GM23338 (cell line): ENCODE data around the gene HDAC9. TPM values are rescaled to one million over a fixed set of nuclear protein-coding genes. Genes with fewer than 3 reads are reported as not detected.
A peak's percentile ranks its signal among the peaks of the same experiment; 100 is the strongest.

Experiments used
- ATAC-seq: fragments of 200-7000 bp; cut with Tn5 transposase; 3 replicates; pipeline ENCODE4 v1.9.1; 2020
- DNase-seq: peaks from one replicate; pipeline ENCODE4 v3.0.0-alpha.2; 2015; ENCODE audit warnings: low spot score
- H2AFZ ChIP-seq: fragments of 200-600 bp; sonication (generic); 2 replicates; pipeline ENCODE4 v1.8.0; 2016; ENCODE audit warnings: antibody characterized with exemption, mild to moderate bottlenecking, moderate library complexity
- H3F3A ChIP-seq: fragments of 200-600 bp; sonication (generic); replicated peaks from 2 replicates; pipeline ENCODE4 v1.8.0; 2017; ENCODE audit warnings: antibody characterized with exemption, mixed run types, low read depth
- H3K27ac ChIP-seq: fragments of 200-600 bp; sonication (generic); 2 replicates; pipeline ENCODE4 v1.6.1; 2016; ENCODE audit warnings: low read depth
- H3K27me3 ChIP-seq: fragments of 200-600 bp; sonication (generic); 2 replicates; pipeline ENCODE4 v1.8.0; 2016; ENCODE audit warnings: mild to moderate bottlenecking, mixed run types, moderate library complexity; ENCODE audit not compliant: insufficient read depth
- H3K36me3 ChIP-seq: fragments of 200-600 bp; sonication (generic); 2 replicates; pipeline ENCODE4 v1.8.0; 2016; ENCODE audit warnings: mild to moderate bottlenecking; ENCODE audit not compliant: insufficient read depth
- H3K4me1 ChIP-seq: fragments of 200-600 bp; sonication (generic); 2 replicates; pipeline ENCODE4 v1.8.0; 2016; ENCODE audit warnings: mild to moderate bottlenecking, moderate library complexity; ENCODE audit not compliant: insufficient read depth
- H3K4me2 ChIP-seq: fragments of 200-600 bp; sonication (generic); 2 replicates; pipeline ENCODE4 v1.7.1; 2017; ENCODE audit warnings: mixed run types
- H3K4me3 ChIP-seq: fragments of 200-600 bp; sonication (generic); 2 replicates; pipeline ENCODE4 v1.6.1; 2016; ENCODE audit warnings: mixed run types
- H3K79me2 ChIP-seq: fragments of 200-600 bp; sonication (generic); replicated peaks from 2 replicates; pipeline ENCODE4 v1.8.0; 2017; ENCODE audit warnings: mild to moderate bottlenecking; ENCODE audit not compliant: insufficient read depth
- H3K9me2 ChIP-seq: fragments of 200-600 bp; sonication (generic); 2 replicates; pipeline ENCODE4 v1.8.0; 2017; ENCODE audit not compliant: insufficient read depth
- H4K20me1 ChIP-seq: fragments of 200-600 bp; sonication (generic); replicated peaks from 2 replicates; pipeline ENCODE4 v1.8.0; 2017; ENCODE audit warnings: mild to moderate bottlenecking; ENCODE audit not compliant: insufficient read depth
- H3K27ac Mint-ChIP-seq: 2 replicates; pipeline ENCODE4 v1.8.0; 2020; ENCODE audit warnings: inconsistent platforms, mild to moderate bottlenecking, moderate library complexity, mixed read lengths
- H3K27me3 Mint-ChIP-seq: 3 replicates; pipeline ENCODE4 v1.8.0; 2022; ENCODE audit warnings: low read depth, mild to moderate bottlenecking, moderate library complexity, mixed read lengths, inconsistent platforms; ENCODE audit not compliant: insufficient read depth, poor library complexity
- H3K36me3 Mint-ChIP-seq: 3 replicates; pipeline ENCODE4 v1.8.0; 2021; ENCODE audit warnings: low read depth, mild to moderate bottlenecking, inconsistent platforms, moderate library complexity, mixed read lengths
- H3K4me1 Mint-ChIP-seq: 3 replicates; pipeline ENCODE4 v1.8.0; 2020; ENCODE audit warnings: mild to moderate bottlenecking, inconsistent platforms, mixed read lengths
- H3K4me3 Mint-ChIP-seq: 3 replicates; pipeline ENCODE4 v1.8.0; 2021; ENCODE audit warnings: moderate library complexity, mild to moderate bottlenecking, inconsistent platforms, mixed read lengths
- H3K9me3 Mint-ChIP-seq: 3 replicates; pipeline ENCODE4 v1.8.0; 2020; ENCODE audit warnings: moderate library complexity, mild to moderate bottlenecking, inconsistent platforms, mixed read lengths
- CREB1 ChIP-seq: fragments of 250-450 bp; sonication (Bioruptor Pico); IDR thresholded peaks from 2 replicates; pipeline ENCODE4 v1.5.0; 2020; ENCODE audit warnings: low read depth, mild to moderate bottlenecking, moderate library complexity
- EZH2 ChIP-seq: fragments of 200-600 bp; sonication (generic); IDR thresholded peaks from one replicate; pipeline ENCODE4 v1.8.0; 2017; ENCODE audit warnings: antibody characterized with exemption, mild to moderate bottlenecking, low read depth; ENCODE audit not compliant: unreplicated experiment
- EZH2phosphoT487 ChIP-seq: fragments of 200-600 bp; sonication (generic); IDR thresholded peaks from one replicate; pipeline ENCODE4 v1.8.1; 2018; ENCODE audit warnings: antibody characterized with exemption; ENCODE audit not compliant: unreplicated experiment
- JUNB ChIP-seq: IDR thresholded peaks from one replicate; pipeline ENCODE4 v1.6.1; 2016; ENCODE audit warnings: antibody characterized with exemption; ENCODE audit not compliant: unreplicated experiment
- NANOG ChIP-seq: IDR thresholded peaks from 2 replicates; pipeline ENCODE4 v1.6.1; 2016; ENCODE audit warnings: antibody characterized with exemption, borderline replicate concordance
- POLR2AphosphoS5 ChIP-seq: IDR thresholded peaks from 2 replicates; pipeline ENCODE4 v1.6.1; 2016; ENCODE audit warnings: antibody characterized with exemption, low read depth
- STAT1 ChIP-seq: IDR thresholded peaks from one replicate; pipeline ENCODE4 v1.6.1; 2016; ENCODE audit warnings: antibody characterized with exemption; ENCODE audit not compliant: unreplicated experiment
- ZNF114 ChIP-seq: fragments of 250-450 bp; sonication (Bioruptor Pico); IDR thresholded peaks from 2 replicates; pipeline ENCODE4 v1.5.0; 2020; ENCODE audit warnings: mild to moderate bottlenecking, moderate library complexity
- ZNF331 ChIP-seq: fragments of 250-450 bp; sonication (Bioruptor Pico); IDR thresholded peaks from 2 replicates; pipeline ENCODE4 v1.5.0; 2020; ENCODE audit warnings: low read depth, mild to moderate bottlenecking, moderate library complexity
- polyA plus RNA-seq: library from polyadenylated mRNA; unstranded; fragments of >200 nt; fragmentation: Nextera tagmentation; extraction: Ambion mirVana; gene quantifications from 2 replicates; pipeline ENCODE4 v1.2.1, GENCODE V29; 2016
- total RNA-seq: library from RNA; depleted of rRNA; stranded (reverse); fragments of >200 nt; shearing (Covaris generic); gene quantifications from 2 replicates; pipeline ENCODE4 v1.2.3, GENCODE V29; 2014
- TF ChIP-seq, protein P1 (sequence below): IDR thresholded peaks from 2 replicates; pipeline ENCODE4 v1.6.1; 2016; ENCODE audit warnings: antibody characterized with exemption
- TF ChIP-seq, protein P2 (sequence below): fragments of 250-450 bp; sonication (Bioruptor Pico); IDR thresholded peaks from 2 replicates; pipeline ENCODE4 v1.5.0; 2020; ENCODE audit warnings: mild to moderate bottlenecking, moderate library complexity
- TF ChIP-seq, protein P3 (sequence below), 2 experiments: fragments of 200-600 bp in 1 of 2; sonication (generic) in 1 of 2; conservative IDR thresholded peaks; 2 replicates each; pipeline versions ENCODE4 v1.5.1 to v1.6.1; 2016 to 2017; ENCODE audit warnings: antibody characterized with exemption in 2 of 2, low read depth in 2 of 2, mild to moderate bottlenecking in 2 of 2, moderate library complexity in 1 of 2
- TF ChIP-seq, protein P4 (sequence below): IDR thresholded peaks from one replicate; pipeline ENCODE4 v1.6.1; 2018; ENCODE audit warnings: antibody characterized with exemption; ENCODE audit not compliant: unreplicated experiment

Gene HDAC9
- total and polyA plus RNA-seq, 2 experiments from 2014 or later = 8.3 to 18.5 TPM

DNA sequence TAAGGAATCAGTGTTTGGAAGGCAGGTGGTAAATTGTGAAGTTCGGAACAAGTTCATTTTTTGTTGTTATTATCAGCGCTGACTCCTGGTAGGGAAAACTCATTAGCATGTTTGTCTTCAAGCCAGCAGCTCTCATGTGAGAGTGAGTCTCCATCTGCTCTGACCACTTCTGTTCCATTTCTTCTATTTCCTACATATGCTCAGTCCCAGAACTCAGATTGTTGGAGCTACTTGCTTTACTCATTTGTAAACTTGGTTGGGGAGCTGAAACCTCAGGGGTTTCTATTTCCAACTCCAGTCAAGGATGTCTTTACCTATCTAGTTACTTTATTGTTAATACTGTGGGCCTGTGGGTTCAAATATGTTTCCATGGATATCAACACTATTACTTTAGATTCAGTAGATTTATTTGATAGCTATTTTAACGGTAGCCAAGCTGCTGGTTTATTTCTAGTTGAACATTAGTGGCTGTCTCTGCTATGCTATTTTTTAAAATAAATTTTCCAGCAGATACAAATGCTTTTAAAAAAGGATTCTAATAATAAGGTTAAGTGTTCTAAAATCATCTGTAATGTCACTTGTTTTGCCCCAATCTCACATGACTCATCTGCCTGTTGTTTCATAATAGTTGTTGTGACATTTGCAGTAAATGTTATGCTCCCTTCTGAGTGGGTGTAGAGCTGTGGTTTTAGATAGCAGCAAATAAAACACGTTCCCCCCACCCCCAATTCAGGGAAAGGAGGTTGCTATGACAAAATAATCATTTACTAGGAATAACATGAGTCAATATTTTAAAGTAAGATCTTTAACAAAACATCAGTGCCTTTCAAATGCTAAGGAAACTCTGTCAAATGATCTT lies 143.3 kb downstream of the HDAC9 start:
- Mint-ChIP-seq H3K27me3 (no peaks in the 10 kb centered on the region), H3K4me1 (peaks cover 8% of the 10 kb centered on the region; the same call in 2 of the 3 replicates)
- H3K36me3 ChIP-seq = no peaks in the 10 kb centered on the region

More for the DNA sequence above, 143.3 kb downstream of the HDAC9 start:
- no peaks in the 10 kb centered on the region for H3K9me2 ChIP-seq
- Mint-ChIP-seq H3K27ac (peak overlapping the region; percentile 30; the same call in 1 of the 2 replicates), H3K9me3 (no peaks in the 10 kb centered on the region), H3K36me3 (no peaks in the 10 kb centered on the region), H3K4me3 (no peak overlapping the region)
- H4K20me1 ChIP-seq = no peaks in the 10 kb centered on the region
- no peak for ATAC-seq
- no peak for DNase-seq
- H3K4me3 ChIP-seq = no peak overlapping the region
- H3F3A ChIP-seq = no peaks in the 10 kb centered on the region
- no peak overlapping the region for H3K4me2 ChIP-seq
- H3K27me3 ChIP-seq = no peaks in the 10 kb centered on the region
- H3K79me2 ChIP-seq = no peaks in the 10 kb centered on the region
- TF ChIP-seq ZNF331 (CRISPR knock-in tag) = no peak
- TF ChIP-seq, protein P1, sequence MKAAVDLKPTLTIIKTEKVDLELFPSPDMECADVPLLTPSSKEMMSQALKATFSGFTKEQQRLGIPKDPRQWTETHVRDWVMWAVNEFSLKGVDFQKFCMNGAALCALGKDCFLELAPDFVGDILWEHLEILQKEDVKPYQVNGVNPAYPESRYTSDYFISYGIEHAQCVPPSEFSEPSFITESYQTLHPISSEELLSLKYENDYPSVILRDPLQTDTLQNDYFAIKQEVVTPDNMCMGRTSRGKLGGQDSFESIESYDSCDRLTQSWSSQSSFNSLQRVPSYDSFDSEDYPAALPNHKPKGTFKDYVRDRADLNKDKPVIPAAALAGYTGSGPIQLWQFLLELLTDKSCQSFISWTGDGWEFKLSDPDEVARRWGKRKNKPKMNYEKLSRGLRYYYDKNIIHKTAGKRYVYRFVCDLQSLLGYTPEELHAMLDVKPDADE = no peak
- TF ChIP-seq, protein P2, sequence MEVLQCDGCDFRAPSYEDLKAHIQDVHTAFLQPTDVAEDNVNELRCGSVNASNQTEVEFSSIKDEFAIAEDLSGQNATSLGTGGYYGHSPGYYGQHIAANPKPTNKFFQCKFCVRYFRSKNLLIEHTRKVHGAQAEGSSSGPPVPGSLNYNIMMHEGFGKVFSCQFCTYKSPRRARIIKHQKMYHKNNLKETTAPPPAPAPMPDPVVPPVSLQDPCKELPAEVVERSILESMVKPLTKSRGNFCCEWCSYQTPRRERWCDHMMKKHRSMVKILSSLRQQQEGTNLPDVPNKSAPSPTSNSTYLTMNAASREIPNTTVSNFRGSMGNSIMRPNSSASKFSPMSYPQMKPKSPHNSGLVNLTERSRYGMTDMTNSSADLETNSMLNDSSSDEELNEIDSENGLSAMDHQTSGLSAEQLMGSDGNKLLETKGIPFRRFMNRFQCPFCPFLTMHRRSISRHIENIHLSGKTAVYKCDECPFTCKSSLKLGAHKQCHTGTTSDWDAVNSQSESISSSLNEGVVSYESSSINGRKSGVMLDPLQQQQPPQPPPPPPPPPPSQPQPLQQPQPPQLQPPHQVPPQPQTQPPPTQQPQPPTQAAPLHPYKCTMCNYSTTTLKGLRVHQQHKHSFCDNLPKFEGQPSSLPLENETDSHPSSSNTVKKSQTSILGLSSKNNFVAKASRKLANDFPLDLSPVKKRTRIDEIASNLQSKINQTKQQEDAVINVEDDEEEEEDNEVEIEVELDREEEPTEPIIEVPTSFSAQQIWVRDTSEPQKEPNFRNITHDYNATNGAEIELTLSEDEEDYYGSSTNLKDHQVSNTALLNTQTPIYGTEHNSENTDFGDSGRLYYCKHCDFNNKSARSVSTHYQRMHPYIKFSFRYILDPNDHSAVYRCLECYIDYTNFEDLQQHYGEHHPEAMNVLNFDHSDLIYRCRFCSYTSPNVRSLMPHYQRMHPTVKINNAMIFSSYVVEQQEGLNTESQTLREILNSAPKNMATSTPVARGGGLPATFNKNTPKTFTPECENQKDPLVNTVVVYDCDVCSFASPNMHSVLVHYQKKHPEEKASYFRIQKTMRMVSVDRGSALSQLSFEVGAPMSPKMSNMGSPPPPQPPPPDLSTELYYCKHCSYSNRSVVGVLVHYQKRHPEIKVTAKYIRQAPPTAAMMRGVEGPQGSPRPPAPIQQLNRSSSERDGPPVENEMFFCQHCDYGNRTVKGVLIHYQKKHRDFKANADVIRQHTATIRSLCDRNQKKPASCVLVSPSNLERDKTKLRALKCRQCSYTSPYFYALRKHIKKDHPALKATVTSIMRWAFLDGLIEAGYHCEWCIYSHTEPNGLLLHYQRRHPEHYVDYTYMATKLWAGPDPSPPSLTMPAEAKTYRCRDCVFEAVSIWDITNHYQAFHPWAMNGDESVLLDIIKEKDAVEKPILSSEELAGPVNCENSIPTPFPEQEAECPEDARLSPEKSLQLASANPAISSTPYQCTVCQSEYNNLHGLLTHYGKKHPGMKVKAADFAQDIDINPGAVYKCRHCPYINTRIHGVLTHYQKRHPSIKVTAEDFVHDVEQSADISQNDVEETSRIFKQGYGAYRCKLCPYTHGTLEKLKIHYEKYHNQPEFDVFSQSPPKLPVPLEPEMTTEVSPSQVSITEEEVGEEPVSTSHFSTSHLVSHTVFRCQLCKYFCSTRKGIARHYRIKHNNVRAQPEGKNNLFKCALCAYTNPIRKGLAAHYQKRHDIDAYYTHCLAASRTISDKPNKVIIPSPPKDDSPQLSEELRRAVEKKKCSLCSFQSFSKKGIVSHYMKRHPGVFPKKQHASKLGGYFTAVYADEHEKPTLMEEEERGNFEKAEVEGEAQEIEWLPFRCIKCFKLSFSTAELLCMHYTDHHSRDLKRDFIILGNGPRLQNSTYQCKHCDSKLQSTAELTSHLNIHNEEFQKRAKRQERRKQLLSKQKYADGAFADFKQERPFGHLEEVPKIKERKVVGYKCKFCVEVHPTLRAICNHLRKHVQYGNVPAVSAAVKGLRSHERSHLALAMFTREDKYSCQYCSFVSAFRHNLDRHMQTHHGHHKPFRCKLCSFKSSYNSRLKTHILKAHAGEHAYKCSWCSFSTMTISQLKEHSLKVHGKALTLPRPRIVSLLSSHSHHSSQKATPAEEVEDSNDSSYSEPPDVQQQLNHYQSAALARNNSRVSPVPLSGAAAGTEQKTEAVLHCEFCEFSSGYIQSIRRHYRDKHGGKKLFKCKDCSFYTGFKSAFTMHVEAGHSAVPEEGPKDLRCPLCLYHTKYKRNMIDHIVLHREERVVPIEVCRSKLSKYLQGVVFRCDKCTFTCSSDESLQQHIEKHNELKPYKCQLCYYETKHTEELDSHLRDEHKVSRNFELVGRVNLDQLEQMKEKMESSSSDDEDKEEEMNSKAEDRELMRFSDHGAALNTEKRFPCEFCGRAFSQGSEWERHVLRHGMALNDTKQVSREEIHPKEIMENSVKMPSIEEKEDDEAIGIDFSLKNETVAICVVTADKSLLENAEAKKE (CRISPR knock-in tag) = no peak
- TF ChIP-seq ZNF114 (CRISPR knock-in tag) = no peak
- no peak for TF ChIP-seq EZH2phosphoT487
- TF ChIP-seq, protein P3, sequence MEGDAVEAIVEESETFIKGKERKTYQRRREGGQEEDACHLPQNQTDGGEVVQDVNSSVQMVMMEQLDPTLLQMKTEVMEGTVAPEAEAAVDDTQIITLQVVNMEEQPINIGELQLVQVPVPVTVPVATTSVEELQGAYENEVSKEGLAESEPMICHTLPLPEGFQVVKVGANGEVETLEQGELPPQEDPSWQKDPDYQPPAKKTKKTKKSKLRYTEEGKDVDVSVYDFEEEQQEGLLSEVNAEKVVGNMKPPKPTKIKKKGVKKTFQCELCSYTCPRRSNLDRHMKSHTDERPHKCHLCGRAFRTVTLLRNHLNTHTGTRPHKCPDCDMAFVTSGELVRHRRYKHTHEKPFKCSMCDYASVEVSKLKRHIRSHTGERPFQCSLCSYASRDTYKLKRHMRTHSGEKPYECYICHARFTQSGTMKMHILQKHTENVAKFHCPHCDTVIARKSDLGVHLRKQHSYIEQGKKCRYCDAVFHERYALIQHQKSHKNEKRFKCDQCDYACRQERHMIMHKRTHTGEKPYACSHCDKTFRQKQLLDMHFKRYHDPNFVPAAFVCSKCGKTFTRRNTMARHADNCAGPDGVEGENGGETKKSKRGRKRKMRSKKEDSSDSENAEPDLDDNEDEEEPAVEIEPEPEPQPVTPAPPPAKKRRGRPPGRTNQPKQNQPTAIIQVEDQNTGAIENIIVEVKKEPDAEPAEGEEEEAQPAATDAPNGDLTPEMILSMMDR (conservative IDR thresholded peaks at IDR 0.05; ENCODE audit: low read depth in 2 of 2) = no peak
- TF ChIP-seq STAT1 = no peak
- no peak for TF ChIP-seq EZH2
- TF ChIP-seq, protein P4, sequence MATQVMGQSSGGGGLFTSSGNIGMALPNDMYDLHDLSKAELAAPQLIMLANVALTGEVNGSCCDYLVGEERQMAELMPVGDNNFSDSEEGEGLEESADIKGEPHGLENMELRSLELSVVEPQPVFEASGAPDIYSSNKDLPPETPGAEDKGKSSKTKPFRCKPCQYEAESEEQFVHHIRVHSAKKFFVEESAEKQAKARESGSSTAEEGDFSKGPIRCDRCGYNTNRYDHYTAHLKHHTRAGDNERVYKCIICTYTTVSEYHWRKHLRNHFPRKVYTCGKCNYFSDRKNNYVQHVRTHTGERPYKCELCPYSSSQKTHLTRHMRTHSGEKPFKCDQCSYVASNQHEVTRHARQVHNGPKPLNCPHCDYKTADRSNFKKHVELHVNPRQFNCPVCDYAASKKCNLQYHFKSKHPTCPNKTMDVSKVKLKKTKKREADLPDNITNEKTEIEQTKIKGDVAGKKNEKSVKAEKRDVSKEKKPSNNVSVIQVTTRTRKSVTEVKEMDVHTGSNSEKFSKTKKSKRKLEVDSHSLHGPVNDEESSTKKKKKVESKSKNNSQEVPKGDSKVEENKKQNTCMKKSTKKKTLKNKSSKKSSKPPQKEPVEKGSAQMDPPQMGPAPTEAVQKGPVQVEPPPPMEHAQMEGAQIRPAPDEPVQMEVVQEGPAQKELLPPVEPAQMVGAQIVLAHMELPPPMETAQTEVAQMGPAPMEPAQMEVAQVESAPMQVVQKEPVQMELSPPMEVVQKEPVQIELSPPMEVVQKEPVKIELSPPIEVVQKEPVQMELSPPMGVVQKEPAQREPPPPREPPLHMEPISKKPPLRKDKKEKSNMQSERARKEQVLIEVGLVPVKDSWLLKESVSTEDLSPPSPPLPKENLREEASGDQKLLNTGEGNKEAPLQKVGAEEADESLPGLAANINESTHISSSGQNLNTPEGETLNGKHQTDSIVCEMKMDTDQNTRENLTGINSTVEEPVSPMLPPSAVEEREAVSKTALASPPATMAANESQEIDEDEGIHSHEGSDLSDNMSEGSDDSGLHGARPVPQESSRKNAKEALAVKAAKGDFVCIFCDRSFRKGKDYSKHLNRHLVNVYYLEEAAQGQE = no peak
- TF ChIP-seq CREB1 (CRISPR knock-in tag) = no peak
- TF ChIP-seq POLR2AphosphoS5 = no peak
- no peak for TF ChIP-seq JUNB
- TF ChIP-seq NANOG = no peak
- no peak overlapping the region for H3K27ac ChIP-seq
- H3K4me1 ChIP-seq = no peaks in the 10 kb centered on the region
- no peak overlapping the region for H2AFZ ChIP-seq
